Activated T-cell treated with anti-CD3 and anti-CD28 coated beads for 24 hours (primary cell): Measurements from ENCODE around the gene NTRK2.

Experiments used
- DNase-seq: peaks from one replicate; pipeline ENCODE4 v3.0.0-alpha.2; 2020; ENCODE audit warnings: low read depth

Gene NTRK2

GRCh38 chr9:84818791-84819190 lies 149.3 kb downstream of the NTRK2 start:
- DNase-seq: no peak

- no peak for DNase-seq
These were observed 150.0 kb downstream of the NTRK2 start for GRCh38 chr9:84819491-84819991.

- no peak for DNase-seq
These were observed 151.9 kb downstream of the NTRK2 start for GRCh38 chr9:84821431-84821830.

- DNase-seq: no peak
These were observed 153.2 kb downstream of the NTRK2 start for GRCh38 chr9:84822589-84823233.

GRCh38 chr9:84823421-84824271 lies 154.1 kb downstream of the NTRK2 start:
- DNase-seq: no peak

GRCh38 chr9:84827216-84827765 lies 157.8 kb downstream of the NTRK2 start:
- no peak for DNase-seq

- no peak for DNase-seq
These were observed 158.5 kb downstream of the NTRK2 start for GRCh38 chr9:84828046-84828445.

GRCh38 chr9:84829471-84829870 lies 159.9 kb downstream of the NTRK2 start:
- DNase-seq: no peak

GRCh38 chr9:84829997-84830696 lies 160.6 kb downstream of the NTRK2 start:
- no peak for DNase-seq

- DNase-seq: no peak
These were observed 161.8 kb downstream of the NTRK2 start for GRCh38 chr9:84831377-84831776.

GRCh38 chr9:84832453-84832852 lies 162.9 kb downstream of the NTRK2 start:
- DNase-seq: no peak

- DNase-seq: no peak
These were observed 164.9 kb downstream of the NTRK2 start for GRCh38 chr9:84834426-84834825.

GRCh38 chr9:84835745-84836144 lies 166.2 kb downstream of the NTRK2 start:
- no peak for DNase-seq

GRCh38 chr9:84838879-84839278 lies 169.3 kb downstream of the NTRK2 start:
- no peak for DNase-seq

- no peak for DNase-seq
These were observed 170.0 kb downstream of the NTRK2 start for GRCh38 chr9:84839541-84839940.

- DNase-seq: no peak
These were observed 172.4 kb downstream of the NTRK2 start for GRCh38 chr9:84841931-84842330.

- no peak for DNase-seq
These were observed 173.8 kb downstream of the NTRK2 start for GRCh38 chr9:84843175-84843824.

- DNase-seq: no peak
These were observed 176.7 kb downstream of the NTRK2 start for GRCh38 chr9:84845956-84846900.

GRCh38 chr9:84846906-84847305 lies 177.4 kb downstream of the NTRK2 start:
- DNase-seq: no peak

GRCh38 chr9:84849049-84849448 lies 179.5 kb downstream of the NTRK2 start:
- no peak for DNase-seq
